ENCODE data around the gene OR10C1. TPM values are rescaled to one million over a fixed set of nuclear protein-coding genes. Genes with fewer than 3 reads are reported as not detected.
A peak's percentile ranks its signal among the peaks of the same experiment; 100 is the strongest.
"Not testable (repeated sequence)": the region's sequence is repeated elsewhere in the genome, so short reads cannot be mapped to it uniquely, and the experiment has no call there.

Gene OR10C1
- polyA plus RNA-seq (ENCODE audit: insufficient read length in 3 of 3), result not detected
- long read RNA-seq, donor 1, result 0 reads
- long read RNA-seq, donor 2, result 0 reads
- long read RNA-seq, donor 3, result 0 reads
- long read RNA-seq, donor 4, result 0 reads
- long read RNA-seq, donor 5, result 0 reads
- long read RNA-seq, donor 6, result 0 reads
- long read RNA-seq, donor 7, result 0 reads
- long read RNA-seq, donor 8, result 0 reads
- long read RNA-seq, donor 9, result 0 reads
- long read RNA-seq, donor 10, result 0 reads
- long read RNA-seq, donor 11, result 0 reads
- long read RNA-seq, donor 12, result 0 reads
- long read RNA-seq, donor 13, result 0 reads
- long read RNA-seq, donor 14, result 0 reads
- long read RNA-seq, donor 15, result 0 reads
- long read RNA-seq, donor 16, result 0 reads

- DNase-seq (ENCODE audit: extremely low read depth in 1 of 11, low read depth in 9 of 11, low spot score in 4 of 11), result no peak
Observed at GRCh38 chr6:29439006-29439405, at the start of gene OR10C1. Gene OR10C1 (plus strand): TSS chr6:29439306. CDS start chr6:29440016, 710 bp downstream.

- DNase-seq (ENCODE audit: extremely low read depth in 1 of 11, low read depth in 9 of 11, low spot score in 4 of 11), result no peak
Observed at GRCh38 chr6:29395331-29395730, 43.8 kb upstream of the OR10C1 start, which contains the start of gene OR12D2. Gene OR12D2 (plus strand): TSS chr6:29395631. CDS start chr6:29396700, 1,069 bp downstream.

GRCh38 chr6:29399525-29399924, 39.6 kb upstream of the OR10C1 start:
- DNase-seq (ENCODE audit: extremely low read depth in 1 of 11, low read depth in 9 of 11, low spot score in 4 of 11), result no peak

GRCh38 chr6:29403801-29404200, 35.3 kb upstream of the OR10C1 start:
- DNase-seq (ENCODE audit: extremely low read depth in 1 of 11, low read depth in 9 of 11, low spot score in 4 of 11), result no peak

GRCh38 chr6:29414588-29414987, 24.5 kb upstream of the OR10C1 start, which contains the start of gene OR12D1:
Gene OR12D1 (plus strand): TSS chr6:29414928.
- DNase-seq (ENCODE audit: extremely low read depth in 1 of 11, low read depth in 9 of 11, low spot score in 4 of 11), result peak in 1 of 11 donors; percentile 0

- no peak for DNase-seq (ENCODE audit: extremely low read depth in 1 of 11, low read depth in 9 of 11, low spot score in 4 of 11)
Observed at GRCh38 chr6:29419516-29419915, 19.6 kb upstream of the OR10C1 start.

- no peak for DNase-seq (ENCODE audit: extremely low read depth in 1 of 11, low read depth in 9 of 11, low spot score in 4 of 11)
Observed at GRCh38 chr6:29424168-29424567, 14.9 kb upstream of the OR10C1 start.

GRCh38 chr6:29424575-29424974, 14.5 kb upstream of the OR10C1 start:
- DNase-seq (ENCODE audit: extremely low read depth in 1 of 11, low read depth in 9 of 11, low spot score in 4 of 11), result no peak

GRCh38 chr6:29425075-29425474, 14.0 kb upstream of the OR10C1 start:
- DNase-seq (ENCODE audit: extremely low read depth in 1 of 11, low read depth in 9 of 11, low spot score in 4 of 11), result no peak

- no peak for DNase-seq (ENCODE audit: extremely low read depth in 1 of 11, low read depth in 9 of 11, low spot score in 4 of 11)
Observed at GRCh38 chr6:29426654-29427053, 12.5 kb upstream of the OR10C1 start.

GRCh38 chr6:29436730-29437129, 2.4 kb upstream of the OR10C1 start:
- DNase-seq (ENCODE audit: extremely low read depth in 1 of 11, low read depth in 9 of 11, low spot score in 4 of 11), result not testable (repeated sequence)

GRCh38 chr6:29442719-29443118, 3.6 kb downstream of the OR10C1 start:
- no peak for DNase-seq (ENCODE audit: extremely low read depth in 1 of 11, low read depth in 9 of 11, low spot score in 4 of 11)

GRCh38 chr6:29444031-29444430, 4.9 kb downstream of the OR10C1 start:
- not testable (repeated sequence) for DNase-seq (ENCODE audit: extremely low read depth in 1 of 11, low read depth in 9 of 11, low spot score in 4 of 11)

GRCh38 chr6:29447670-29448069, 8.6 kb downstream of the OR10C1 start:
- no peak for DNase-seq (ENCODE audit: extremely low read depth in 1 of 11, low read depth in 9 of 11, low spot score in 4 of 11)

- no peak for DNase-seq (ENCODE audit: extremely low read depth in 1 of 11, low read depth in 9 of 11, low spot score in 4 of 11)
Observed at GRCh38 chr6:29451471-29452193, 12.5 kb downstream of the OR10C1 start.

GRCh38 chr6:29456971-29457370, 17.9 kb downstream of the OR10C1 start, which contains the start of the genes OR11A1 and OR2H1:
Gene OR11A1 (minus strand): TSS chr6:29457071. CDS start chr6:29427641, 29,430 bp downstream.
Gene OR2H1 (plus strand): TSS chr6:29457155. CDS start chr6:29461770, 4,615 bp downstream.
- no peak for DNase-seq (ENCODE audit: extremely low read depth in 1 of 11, low read depth in 9 of 11, low spot score in 4 of 11)

GRCh38 chr6:29461021-29461814, 22.1 kb downstream of the OR10C1 start:
- DNase-seq (ENCODE audit: extremely low read depth in 1 of 11, low read depth in 9 of 11, low spot score in 4 of 11), result no peak

- no peak for DNase-seq (ENCODE audit: extremely low read depth in 1 of 11, low read depth in 9 of 11, low spot score in 4 of 11)
Observed at GRCh38 chr6:29462022-29462421, 22.9 kb downstream of the OR10C1 start.

- DNase-seq (ENCODE audit: extremely low read depth in 1 of 11, low read depth in 9 of 11, low spot score in 4 of 11), result no peak
Observed at GRCh38 chr6:29465279-29465678, 26.2 kb downstream of the OR10C1 start.
